Right forelimb (tissue), 1 donor: ENCODE data around the gene AP1G2.

Source experiments
- DNase-seq: peaks from one replicate; pipeline ENCODE4 v3.0.0-alpha.2; 2018

AP1G2 gene

DNA sequence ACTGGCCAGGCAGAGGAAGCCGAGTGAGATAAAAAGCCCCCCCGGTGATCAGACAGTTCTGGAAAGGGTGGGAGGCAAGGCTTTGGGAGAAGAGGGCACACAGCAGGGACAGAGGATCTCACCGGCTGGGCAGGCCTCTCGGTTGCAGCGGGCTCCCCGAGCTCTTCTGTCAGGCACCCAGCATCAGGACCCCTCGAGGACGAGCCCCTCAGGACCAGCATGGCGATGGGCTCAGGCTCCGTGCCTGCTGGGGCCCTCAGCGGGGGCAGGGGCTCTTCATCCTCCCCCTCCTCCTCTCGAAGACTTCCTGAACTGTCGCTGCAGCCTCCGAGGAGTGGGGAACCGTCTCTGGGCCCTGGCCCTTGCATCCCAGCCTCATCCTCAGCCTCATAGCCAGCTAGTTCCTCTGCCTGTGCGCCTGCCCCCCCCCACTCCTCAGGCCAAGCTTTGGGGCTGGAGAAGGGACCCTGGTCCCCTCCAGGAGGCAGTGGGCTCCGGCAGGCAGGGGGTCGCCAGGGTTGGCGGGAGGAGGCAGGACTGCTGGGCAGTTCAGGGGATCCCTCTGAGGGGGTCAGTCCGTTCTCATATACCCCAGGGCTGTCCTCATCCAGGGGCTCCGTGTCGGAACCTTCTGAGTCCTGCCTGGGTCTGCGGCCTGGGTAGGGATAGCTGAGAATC, 3.4 kb upstream of the AP1G2 start:
- peak; percentile 36 for DNase-seq

DNA sequence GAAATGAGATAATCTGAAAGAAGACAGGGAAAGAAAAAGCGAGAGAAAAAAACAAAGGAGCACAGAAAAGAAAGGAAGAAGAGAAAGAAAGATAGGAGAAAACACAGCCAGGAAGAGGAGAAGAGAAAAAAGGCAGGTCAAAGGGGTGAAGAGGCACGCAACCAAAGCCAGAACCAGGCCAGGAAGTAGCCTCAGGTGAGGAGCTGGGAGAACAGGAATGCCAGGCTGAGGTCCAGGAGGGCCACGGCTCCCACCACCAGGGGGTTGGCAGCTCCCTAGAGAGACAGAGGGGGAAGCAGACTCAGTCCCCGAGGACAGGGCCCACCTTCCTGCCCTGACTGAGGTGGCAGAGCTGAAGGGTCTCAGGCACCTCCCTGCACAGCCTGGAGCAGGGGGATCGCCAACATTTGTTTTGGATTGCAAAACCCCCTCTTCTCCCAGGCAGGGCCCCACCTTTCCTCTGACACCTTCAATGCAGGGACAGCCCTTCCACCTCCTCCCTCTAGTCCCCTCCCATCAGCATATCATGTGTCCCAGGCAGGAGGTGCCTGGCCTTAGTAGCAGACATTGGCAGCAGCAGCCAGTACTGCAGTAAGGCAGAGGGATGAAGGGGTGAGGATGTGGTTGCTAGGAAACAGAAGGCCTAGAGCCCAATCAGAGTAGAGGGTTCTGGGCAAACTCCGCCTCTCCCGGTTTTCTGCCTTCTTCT, 2.0 kb upstream of the AP1G2 start:
- DNase-seq = no peak

DNA sequence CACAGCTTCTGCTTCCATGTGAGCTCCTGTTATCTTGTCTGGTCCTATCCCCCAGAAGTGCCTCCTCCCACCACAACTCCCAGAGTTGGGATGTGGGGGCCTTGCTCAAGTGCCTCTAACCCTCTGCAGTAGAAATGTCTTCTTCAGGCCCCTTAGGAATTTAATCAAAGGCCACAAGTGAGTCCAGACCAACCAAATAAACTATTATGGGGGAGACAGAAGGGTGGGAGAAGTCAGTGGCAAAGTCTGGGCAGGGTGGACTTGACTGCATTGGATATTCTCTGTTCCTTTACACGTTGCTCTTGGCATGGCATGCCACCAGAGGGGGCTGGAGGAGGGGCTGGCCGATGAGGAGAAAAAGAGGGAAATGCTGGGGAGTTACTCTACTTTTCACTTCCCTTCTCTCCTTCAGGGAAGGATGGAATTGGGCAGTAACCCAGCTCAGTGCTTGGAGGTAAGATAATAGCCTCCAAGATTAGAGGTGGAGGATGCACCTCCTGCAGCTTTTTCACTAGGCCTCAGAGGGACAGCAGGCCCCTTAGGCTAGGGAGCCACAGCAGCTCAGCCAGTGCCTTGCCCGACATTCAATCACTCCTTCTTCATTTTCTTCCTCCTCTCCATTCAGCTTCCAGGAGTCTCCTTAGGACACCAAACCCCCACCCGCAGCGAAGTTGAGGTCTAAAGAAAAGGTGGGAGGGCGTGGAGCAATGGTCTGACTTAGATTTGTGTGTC, 1.2 kb upstream of the AP1G2 start:
- DNase-seq = no peak

- DNase-seq = no peak
Observed at GRCh38 chr14:23568021-23568599, 519 bp upstream of the AP1G2 start.

DNA sequence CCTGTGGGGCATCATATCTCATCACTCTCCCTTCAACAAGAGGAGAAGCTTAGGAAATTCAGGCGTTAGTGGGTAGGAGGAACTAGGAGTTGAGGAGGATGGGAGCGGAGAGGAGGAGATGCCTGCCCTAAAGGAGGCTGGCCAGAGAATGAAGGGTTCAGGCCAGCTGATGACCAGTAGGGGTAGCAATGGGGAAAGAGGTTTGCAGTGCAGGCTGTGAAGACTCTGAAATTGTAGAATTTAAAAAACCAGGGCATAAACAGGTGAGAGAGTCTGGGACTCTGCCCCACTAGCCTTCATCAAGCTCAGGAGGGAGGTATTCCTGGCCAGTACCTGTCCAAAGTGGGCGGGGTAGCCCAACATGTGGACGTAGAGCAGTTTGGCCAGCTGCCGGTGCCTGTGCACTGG, 809 bp downstream of the AP1G2 start:
- no peak for DNase-seq

DNA sequence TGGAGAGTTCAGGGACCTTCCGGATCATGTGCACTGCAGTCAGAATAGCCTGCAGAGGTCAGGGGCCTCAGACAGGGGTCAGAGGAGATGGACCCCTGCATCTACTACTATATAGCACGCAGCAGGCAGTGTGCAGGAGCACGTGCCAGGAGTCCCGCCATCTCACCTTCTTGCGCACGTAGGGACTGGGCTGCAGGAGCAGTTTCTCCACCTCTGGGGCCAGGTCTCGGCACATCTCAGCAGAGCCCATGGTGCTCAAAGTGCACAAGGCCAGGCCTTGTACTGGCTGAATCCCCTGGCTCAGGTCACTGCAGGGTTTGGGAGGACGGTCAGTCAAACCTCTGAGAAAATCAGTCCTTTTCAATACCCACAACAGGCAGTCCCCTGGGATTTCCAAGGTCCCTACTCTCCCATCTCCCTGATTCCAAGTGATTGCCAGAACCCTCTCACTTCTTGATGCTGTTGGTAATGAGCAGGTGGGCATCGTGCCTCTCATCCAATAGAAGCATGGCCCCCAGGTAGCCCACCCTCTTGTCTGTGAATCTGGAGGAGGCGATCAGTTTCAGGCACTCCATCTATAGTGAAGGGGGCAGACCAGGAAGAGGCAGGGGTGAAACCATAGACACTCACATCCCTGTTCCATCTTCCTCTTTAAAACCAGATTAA, 1.3 kb downstream of the AP1G2 start:
- no peak for DNase-seq

GRCh38 chr14:23565626-23566025, 2.0 kb downstream of the AP1G2 start:
- DNase-seq = no peak

- DNase-seq = no peak
Observed at GRCh38 chr14:23564876-23565275, 2.7 kb downstream of the AP1G2 start.

- no peak for DNase-seq
Observed at GRCh38 chr14:23564181-23564812, 3.3 kb downstream of the AP1G2 start.

DNA sequence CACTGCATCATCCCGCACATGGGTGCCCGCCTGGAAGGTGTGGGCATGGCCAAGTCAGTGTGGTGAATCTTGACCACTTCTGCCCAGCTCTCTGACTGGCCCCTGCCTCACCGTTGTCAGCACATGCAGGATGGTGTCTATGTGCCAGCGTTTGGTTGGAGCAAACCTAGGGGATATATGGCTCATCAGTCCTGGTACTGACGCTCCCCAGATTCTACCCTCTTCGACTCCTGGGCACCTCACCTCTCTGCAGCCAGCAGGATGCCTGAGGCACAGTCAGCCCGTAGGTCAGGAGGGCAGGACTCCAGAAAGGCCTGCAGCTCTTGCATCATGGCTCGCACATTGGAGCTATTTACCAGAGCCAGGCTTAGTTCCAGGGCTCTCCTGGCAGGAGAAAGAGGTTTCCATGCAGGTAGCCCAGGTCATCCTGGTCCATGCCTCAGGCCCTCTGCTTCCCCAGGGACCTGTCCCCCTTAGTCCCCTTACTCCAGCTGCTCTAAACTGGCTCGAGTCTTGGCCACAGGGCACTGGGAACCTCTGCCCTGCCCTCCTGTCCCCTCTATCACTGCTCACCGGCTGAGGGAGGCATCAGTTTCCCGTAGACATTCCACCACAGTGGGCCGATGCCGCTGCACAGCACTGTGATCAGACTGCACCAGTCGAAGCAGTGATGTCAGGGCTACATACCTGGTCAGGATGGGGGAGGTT, 4.0 kb downstream of the AP1G2 start:
- no peak for DNase-seq

DNA sequence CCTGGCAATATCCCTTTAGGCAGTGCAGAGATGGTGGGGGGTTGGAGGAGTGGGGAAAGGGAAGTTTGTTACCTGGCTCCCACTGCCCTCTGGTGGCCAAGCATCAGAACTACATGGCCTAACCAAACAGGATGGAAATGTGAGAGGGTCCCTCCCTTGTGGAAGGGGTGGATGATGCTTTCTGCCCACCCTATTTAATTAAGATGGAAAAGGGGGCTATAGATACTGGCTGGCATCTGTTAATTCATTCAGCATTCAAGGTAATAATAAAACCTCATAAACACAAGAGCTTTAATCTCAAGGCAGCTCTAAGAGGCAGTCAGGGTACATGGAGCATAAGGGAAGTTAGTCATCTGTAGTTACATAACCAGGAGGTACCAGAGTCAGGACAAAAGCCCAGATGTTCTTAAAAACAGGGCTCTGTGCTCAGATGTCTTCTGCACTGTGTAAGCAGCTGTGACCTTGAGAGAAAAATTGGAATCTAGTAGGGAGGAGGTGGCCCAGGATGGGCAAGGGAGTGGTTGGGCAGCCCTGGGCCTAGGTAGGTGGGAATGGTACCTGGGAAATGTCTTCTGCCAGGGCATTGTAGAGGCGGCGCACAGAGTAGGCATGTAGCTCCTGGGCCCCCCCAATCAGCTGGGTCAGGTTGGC, 4.6 kb downstream of the AP1G2 start:
- DNase-seq = no peak

DNA sequence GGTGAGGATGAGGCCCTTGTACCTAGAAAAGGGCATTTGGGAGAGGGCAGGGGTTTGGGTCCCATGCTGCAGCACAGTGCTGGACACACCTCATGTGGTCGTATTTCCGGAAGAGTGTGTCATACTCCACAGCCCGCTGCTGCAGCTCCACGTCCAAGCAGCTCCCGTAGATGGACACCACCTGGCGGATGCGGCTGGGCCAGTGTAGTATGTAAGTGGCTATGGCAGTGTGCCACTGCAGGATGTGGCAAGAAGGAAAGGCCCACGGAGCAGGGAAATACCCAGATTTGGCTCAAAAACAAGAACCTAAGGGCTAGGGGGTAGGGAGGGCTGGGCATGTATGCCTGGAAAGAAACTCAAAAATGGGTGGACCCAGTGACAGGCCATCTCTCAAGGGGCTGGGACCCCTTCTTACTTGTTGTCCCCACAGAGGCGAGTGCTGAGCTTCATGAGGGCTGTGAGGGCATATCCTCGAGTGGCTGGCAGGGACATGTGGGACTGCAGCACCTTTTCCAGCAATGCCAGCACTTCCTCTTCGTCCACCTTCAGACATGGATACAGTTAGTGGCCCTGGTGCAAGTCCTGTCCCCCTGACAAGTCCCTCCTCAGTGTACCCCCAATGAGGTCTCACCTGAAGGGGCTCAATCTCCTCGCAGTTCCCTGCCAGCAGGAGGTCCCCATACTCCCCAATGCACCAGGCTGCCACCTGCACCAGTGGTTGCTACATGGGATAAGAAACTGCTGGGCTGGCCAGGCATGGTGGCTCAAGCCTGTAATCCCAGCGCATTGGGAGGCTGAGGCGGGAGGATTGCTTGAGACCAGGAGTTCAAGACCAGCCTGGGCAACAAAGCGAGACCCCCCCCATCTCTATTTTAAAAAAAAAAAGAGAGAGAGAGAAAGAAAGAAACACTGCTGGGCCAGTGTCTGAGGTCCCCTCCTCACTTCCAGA, 5.4 kb downstream of the AP1G2 start:
- DNase-seq = no peak

DNA sequence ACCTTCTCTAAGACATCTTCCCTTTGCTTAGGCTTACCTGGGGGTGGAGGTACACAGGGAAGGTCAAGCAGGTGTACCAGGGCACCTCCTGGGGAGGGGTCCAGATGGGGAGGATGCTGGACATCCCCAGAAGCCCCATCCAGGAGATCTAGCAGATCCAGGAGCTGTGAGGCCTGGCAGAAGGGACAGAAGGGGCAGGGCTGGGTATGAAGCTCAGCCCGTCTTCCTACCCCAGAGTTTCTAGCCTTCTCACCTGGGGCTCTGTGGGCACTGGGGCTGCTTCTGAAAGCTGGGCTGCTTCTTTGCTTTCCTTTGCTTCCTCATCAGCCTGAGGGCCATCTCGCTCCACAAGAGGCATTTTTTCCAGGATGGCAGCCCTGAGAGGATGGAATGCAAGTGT, 6.3 kb downstream of the AP1G2 start:
- no peak for DNase-seq

- no peak for DNase-seq
Observed at GRCh38 chr14:23559926-23560520, 7.6 kb downstream of the AP1G2 start.

DNA sequence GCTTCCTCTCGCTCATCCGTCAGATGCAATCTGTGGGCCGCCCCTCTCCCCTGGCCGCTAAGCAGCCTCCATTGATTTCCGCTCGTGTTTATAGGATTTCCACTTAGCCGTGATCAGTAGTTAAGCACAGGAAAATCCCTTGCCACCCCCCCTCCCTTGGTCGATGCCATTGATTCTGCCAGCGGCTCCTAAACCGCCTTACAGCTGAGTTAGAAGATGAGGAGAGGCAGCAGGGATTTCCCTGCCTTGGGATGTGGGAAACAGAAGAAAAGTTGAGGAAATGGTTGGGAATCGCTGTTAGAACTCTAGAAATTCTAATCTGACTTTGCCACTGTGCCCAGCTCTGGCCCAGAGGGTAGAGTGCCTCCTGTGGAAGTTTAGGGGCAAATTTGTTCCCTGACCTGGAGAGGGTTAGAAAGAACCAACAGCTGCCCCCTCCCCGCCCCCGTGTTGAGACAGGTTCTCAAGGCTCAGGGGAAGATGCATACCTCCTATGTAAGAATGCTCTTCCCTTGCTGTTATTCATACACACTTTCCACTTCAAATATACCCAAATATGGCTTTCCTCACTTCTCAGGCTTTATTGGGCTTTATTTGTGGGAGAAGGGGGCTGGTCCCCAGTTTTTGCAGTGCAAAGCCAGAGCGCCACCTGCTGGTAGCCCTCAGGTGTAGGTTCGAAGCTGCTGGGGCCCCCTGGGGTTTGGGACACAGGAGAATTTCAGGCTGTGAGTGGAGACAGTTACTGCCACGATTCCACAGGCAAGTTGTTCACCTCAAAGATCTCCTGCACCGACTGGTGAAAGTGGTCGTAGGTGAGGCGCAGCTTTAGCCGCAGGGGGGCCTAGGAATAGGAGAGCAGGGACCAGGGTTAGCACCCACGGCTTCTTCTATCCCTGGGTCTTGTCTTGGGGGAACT, 8.3 kb downstream of the AP1G2 start:
- DNase-seq = no peak

DNA sequence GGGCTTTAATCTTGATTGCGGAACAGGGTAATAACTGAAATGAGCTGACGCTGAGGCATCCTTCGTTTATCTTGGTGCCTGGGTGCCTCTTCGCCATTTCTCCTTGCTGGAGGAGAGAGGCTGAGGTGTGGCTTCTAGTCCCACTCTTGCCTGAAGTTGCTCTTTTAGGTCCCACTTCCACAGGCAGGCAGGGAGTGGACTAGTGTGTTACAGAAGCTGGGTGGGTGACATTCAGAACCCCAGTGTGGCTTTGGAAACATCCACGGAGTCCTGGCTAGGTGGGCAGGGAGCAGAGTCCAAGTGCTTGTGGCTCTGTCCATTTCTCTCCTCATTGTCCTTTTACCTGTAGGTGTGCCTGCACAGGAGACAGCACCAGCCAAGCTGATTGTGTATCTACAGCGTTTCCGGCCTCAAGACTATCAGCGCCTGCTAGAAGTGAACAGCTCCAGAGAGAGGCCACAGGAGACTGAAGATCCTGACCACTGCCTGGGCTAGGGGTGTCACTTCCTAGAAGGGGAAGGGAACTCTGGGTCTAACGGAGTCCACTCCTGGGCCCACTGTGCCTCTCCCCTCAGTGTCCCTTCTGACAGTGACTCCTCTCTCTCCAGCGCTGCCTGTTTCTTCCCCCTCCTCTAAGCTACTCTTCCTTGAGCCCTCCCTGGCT, 9.1 kb downstream of the AP1G2 start:
- DNase-seq = no peak

DNA sequence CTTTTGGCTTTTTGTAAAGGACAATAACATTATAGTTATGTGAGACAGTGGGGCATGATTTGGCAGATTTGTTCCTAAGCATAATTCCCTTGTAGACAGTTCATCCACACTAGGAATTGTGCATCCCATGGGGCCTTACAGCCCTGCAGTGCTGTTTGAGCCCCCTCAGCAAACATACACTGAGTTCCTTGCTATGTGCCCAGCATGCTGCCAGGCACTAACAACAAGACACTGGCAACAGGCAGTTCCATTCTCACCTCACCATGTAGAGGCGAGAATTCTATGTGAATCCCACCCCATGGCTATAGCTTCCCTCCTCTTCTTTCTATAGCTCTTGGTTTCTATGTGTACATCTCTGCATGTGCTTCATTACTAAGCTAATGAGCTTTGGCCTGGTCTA, 9.6 kb downstream of the AP1G2 start:
- no peak for DNase-seq

GRCh38 chr14:23557521-23557920, 10.1 kb downstream of the AP1G2 start:
- DNase-seq = no peak
